Sigmoid colon (tissue), 3 donors: ENCODE measurements around the gene CCNY.
"Not testable (repeated sequence)": the region's sequence is repeated elsewhere in the genome, so short reads cannot be mapped to it uniquely, and the experiment has no call there.

Experiments used
- POLR2A ChIP-seq, 2 donors: fragments of 450-650 bp; IDR thresholded peaks; one replicate each; pipeline ENCODE4 v1.6.1; 2016; ENCODE audit warnings: antibody characterized with exemption in 2 of 2, mild to moderate bottlenecking in 2 of 2, moderate library complexity in 2 of 2
- TF ChIP-seq, protein P1 (sequence below), 4 experiments: fragments of 450-650 bp in 3 of 4; fragments of 200-600 bp in 1 of 4; IDR thresholded peaks; one replicate each; pipeline ENCODE4 v1.5.1; 2016 to 2019; ENCODE audit warnings: antibody characterized with exemption in 4 of 4, mild to moderate bottlenecking in 3 of 4, moderate library complexity in 2 of 4

DNA sequence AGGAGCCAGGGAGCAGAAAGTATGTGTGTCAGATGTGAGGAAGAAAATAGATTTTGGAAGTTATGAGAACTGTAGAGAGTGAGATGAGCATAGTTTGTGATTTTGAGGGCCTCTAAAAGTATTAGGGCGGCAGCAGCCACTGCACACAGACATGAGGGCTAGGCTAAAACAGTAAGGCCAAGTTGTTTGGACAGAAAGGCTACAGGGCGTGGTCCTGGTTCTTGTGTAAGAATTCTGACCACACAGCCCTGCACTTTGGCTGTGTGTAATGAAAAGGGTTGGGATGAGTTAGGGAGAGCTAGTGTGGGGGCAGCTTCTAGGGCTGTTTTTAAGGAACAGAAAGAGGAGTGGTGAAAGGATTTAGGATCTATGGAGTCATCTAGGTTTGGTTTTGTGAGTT, 67.8 kb downstream of the CCNY start:
- TF ChIP-seq, protein P1, sequence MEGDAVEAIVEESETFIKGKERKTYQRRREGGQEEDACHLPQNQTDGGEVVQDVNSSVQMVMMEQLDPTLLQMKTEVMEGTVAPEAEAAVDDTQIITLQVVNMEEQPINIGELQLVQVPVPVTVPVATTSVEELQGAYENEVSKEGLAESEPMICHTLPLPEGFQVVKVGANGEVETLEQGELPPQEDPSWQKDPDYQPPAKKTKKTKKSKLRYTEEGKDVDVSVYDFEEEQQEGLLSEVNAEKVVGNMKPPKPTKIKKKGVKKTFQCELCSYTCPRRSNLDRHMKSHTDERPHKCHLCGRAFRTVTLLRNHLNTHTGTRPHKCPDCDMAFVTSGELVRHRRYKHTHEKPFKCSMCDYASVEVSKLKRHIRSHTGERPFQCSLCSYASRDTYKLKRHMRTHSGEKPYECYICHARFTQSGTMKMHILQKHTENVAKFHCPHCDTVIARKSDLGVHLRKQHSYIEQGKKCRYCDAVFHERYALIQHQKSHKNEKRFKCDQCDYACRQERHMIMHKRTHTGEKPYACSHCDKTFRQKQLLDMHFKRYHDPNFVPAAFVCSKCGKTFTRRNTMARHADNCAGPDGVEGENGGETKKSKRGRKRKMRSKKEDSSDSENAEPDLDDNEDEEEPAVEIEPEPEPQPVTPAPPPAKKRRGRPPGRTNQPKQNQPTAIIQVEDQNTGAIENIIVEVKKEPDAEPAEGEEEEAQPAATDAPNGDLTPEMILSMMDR (IDR thresholded peaks at IDR 0.05), result not testable (repeated sequence)
- TF ChIP-seq POLR2A (IDR thresholded peaks at IDR 0.05), result not testable (repeated sequence)
